ENCODE data around the gene MCTP2. TPM values are rescaled to one million over a fixed set of nuclear protein-coding genes. Genes with fewer than 3 reads are reported as not detected.

Gene MCTP2
- total RNA-seq, 2 donors from 2014 or later = 2.3 to 4.3 TPM

GRCh38 chr15:94324835-94325767 is 93.7 kb downstream of the MCTP2 start:
- intact Hi-C loops (cut with DNase I) = loop anchor here (1.0 to 5.0 kb wide), 2 partner anchors 161 to 163 kb away; no protein-coding TSS in a partner anchor
- peak; percentile 19 to 27 for ATAC-seq
- no peak for DNase-seq

DNA sequence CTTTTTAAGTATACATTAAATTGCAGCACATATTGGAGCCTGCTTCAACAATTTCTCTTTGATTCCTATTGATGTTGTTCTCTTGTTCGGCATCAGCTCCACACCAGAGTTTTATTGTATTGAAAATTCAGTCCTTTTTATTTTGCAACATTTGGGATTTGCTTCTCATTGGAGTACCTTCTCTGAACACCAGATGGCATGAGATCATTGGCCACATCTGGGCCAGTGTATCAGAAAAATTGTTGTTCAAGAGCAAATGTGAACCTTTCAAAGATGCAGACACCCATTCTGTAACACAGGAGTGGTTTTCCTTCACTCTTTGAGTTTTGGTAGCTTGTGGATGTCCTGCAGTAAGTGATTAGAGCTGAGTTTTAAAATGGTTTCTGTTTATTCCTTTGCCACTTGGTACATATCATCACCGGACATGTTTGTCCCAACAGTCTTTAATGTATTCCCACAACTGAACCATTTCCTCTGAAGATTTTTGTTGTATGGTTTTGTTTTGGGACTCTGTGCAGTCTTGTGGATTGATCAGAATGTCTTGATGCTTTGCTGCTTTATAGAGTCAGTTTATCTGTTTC is 96.1 kb downstream of the MCTP2 start:
- intact Hi-C loops (cut with DNase I) = no loop called here
- ATAC-seq (peak in 1 of 2 donors; percentile 18), DNase-seq (no peak)

- ATAC-seq (no peak), DNase-seq (no peak)
- intact Hi-C loops (cut with DNase I) = no loop called here
Measured at GRCh38 chr15:94331731-94332130, 100.4 kb downstream of the MCTP2 start.

DNA sequence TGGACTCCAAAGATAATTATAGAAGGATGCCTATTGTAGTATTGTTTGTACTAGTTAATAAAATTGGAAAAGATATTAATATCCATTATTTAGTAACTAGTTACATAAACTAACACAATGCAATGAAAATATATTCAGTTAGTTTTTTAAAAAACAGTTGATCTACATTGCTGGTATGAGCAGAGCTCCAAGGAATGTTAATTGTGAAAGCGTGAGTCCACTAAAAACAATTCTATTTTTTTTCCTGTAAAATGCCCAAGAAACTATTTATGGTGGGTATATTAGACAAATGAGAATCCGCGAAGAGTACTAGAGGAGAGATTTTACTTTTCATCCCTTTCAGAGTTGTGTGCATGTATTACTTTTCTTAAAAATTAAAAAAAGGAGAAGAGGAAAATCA is 104.3 kb downstream of the MCTP2 start:
- intact Hi-C loops (cut with DNase I) = no loop called here
- no peak for DNase-seq
- no peak for ATAC-seq

DNA sequence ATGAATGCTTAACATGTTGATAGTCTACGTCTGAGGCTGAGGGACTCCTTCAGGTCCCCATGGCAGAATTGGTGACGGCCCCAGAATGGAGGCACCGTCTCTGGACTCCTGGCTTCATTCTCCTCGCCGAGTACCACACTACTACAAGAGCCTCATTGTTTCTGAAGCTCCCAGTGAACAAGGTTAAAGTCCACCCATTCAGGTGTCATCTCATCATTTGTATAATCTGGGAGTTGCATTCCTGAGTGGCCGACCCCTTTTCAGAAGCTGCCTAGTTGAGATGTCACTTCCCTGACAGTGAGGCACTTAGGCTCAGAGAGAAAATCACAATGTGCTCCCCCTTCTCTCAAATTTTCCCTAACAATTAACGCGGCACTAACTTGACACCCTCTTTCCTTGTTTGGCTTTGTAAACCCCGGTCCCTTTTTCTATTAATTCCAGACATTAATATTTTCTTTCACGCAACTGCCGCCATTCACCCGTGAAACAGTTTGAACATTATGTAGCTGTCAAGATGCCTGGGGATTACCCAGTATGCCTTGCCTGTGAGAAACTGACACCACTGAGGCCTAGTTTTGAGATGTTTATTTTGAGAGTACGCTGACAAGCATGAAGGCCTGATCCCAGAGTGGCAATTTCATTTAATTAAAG is 105.6 kb downstream of the MCTP2 start:
- no peak for ATAC-seq
- intact Hi-C loops (cut with DNase I) = no loop called here

GRCh38 chr15:94338243-94338846 is 107.0 kb downstream of the MCTP2 start:
- no peak for ATAC-seq
- intact Hi-C loops (cut with DNase I) = no loop called here
- DNase-seq = no peak

More for the DNA sequence above, 105.6 kb downstream of the MCTP2 start:
- DNase-seq = no peak

DNA sequence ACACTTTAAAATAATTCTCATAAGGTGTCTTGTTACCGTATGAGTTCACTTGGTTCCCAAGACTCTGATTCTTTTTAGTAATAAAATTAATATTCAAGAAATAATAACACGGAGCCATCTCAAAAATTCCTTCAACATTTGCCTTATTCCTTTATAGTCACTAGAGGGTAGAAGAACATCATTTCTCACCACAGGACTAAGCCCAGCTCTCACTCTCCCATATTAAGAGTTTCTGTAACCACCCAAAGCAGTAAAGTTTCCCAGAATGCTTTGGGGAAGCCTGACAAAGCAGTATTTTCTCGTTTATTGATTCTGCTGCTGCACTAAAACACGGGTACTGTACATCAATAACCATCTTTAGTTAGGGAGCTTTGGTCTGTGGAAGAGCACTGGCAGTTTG is 114.9 kb downstream of the MCTP2 start:
- intact Hi-C loops (cut with DNase I) = no loop called here
- DNase-seq = no peak

DNA sequence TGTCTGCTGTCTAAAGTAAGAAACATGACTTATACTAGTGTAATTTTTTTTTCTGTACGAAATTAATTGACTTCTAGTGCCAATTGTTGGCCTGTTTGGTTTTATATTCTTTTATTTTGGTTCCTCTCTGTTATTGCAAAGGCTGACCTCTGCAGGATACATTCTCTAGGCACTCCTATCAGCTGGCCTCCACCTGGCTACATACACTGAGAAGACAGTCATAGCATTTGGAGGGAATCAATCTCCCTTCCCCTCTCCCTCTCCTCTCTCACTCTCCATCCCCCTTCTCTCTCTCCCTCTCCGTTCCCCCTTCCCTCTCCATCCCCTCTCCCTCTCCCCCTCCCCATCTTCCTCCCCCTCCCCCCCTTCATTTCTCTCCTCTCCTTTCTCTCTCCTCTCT is 116.7 kb downstream of the MCTP2 start:
- no peak for DNase-seq
- no peak for ATAC-seq
- intact Hi-C loops (cut with DNase I) = no loop called here

More for the DNA sequence above, 114.9 kb downstream of the MCTP2 start:
- ATAC-seq = no peak

- intact Hi-C loops (cut with DNase I) = no loop called here
- DNase-seq (no peak), ATAC-seq (no peak)
Measured at GRCh38 chr15:94351031-94351535, 119.7 kb downstream of the MCTP2 start.

GRCh38 chr15:94352636-94353487 is 121.5 kb downstream of the MCTP2 start:
- intact Hi-C loops (cut with DNase I) = no loop called here
- DNase-seq (no peak), ATAC-seq (no peak)

DNA sequence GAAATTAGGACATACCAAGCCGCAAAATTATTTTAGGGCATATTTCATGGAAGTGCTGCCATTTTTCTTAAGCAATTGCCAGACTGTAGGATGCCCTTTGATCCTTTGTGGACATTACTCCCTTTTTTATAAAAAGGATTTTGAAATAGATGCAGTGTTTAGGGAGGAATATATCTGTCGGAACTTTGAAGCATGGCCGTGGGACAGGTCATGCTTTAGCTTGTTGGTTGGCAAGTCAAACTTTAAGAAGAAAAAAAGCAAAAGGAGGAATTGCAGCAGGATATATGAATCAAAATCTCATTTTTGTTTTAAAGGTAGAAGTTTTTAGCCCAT is 122.1 kb downstream of the MCTP2 start:
- ATAC-seq = no peak
- intact Hi-C loops (cut with DNase I) = no loop called here
- no peak for DNase-seq

DNA sequence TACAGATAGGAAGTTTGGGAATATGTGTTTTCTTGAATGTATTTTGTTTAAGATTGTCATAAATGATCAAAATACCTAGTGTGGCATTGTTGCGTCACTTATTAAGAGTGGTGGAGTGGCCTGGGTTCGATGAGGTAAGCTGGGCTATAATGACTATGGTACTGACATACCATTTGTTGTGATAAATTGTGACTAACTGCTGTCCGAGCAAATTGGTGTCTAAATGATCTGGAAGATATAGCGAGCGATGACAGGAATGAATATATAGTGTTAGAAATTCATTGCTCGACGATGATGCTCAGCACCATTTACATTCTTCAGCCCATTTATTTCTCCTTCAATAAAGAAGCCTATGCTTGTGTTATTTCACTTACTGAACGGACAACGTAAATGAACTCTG is 123.3 kb downstream of the MCTP2 start:
- DNase-seq = no peak
- no peak for ATAC-seq
- intact Hi-C loops (cut with DNase I) = no loop called here

GRCh38 chr15:94359716-94360115 is 128.4 kb downstream of the MCTP2 start:
- no peak for ATAC-seq
- intact Hi-C loops (cut with DNase I) = no loop called here
- DNase-seq = no peak

GRCh38 chr15:94360251-94360685 is 128.9 kb downstream of the MCTP2 start:
- intact Hi-C loops (cut with DNase I) = no loop called here
- ATAC-seq (no peak), DNase-seq (no peak)

GRCh38 chr15:94362385-94363092 is 131.2 kb downstream of the MCTP2 start:
- ATAC-seq = no peak
- intact Hi-C loops (cut with DNase I) = no loop called here

GRCh38 chr15:94363382-94363781 is 132.0 kb downstream of the MCTP2 start:
- intact Hi-C loops (cut with DNase I) = no loop called here
- ATAC-seq (no peak), DNase-seq (no peak)

More at GRCh38 chr15:94362385-94363092, 131.2 kb downstream of the MCTP2 start:
- DNase-seq = no peak

DNA sequence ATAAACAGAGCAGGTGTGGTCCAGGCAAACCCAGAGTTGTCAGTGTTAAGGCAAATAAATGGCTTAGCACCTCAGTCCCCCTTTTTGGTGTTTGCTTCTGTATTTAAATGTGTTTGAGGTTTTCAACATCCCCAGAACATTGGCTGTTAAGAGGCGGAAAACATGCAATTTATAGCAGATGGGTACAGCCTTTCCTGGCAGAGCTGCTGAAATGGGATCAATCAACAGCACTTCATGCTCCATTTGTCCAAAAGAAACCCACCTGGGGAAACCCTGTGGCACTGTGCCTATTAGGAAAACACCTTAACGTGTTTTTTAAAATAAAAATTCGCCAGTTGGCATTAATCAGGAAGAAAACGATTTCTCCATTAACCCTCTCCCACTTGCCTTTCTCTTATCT is 135.4 kb downstream of the MCTP2 start:
- intact Hi-C loops (cut with DNase I) = no loop called here
- DNase-seq = no peak
- ATAC-seq = no peak

All from left cardiac atrium (tissue), 4 donors.